Effector memory CD8-positive, alpha-beta T cell (primary cell): ENCODE measurements around the gene RCL1.
"Not testable (repeated sequence)": the region's sequence is repeated elsewhere in the genome, so short reads cannot be mapped to it uniquely, and the experiment has no call there.

Source experiments
- ATAC-seq: fragments of 150-1000 bp; cut with Tn5 transposase; replicated peaks from 2 replicates; pipeline ENCODE4 v1.10.0; 2021; ENCODE audit warnings: mild to moderate bottlenecking, moderate library complexity
- DNase-seq, 3 experiments: peaks; one replicate each; pipeline ENCODE4 v3.0.0; 2021
- H3K27ac Mint-ChIP-seq, 2 donors: one replicate each; pipeline ENCODE4 v1.8.0; 2022; ENCODE audit warnings: mild to moderate bottlenecking in 2 of 2, mixed read lengths in 2 of 2, moderate library complexity in 2 of 2
- H3K27me3 Mint-ChIP-seq, 2 donors: one replicate each; pipeline ENCODE4 v1.8.0; 2022; ENCODE audit warnings: mixed read lengths in 2 of 2
- H3K36me3 Mint-ChIP-seq: one replicate; pipeline ENCODE4 v1.8.0; 2022; ENCODE audit warnings: mild to moderate bottlenecking, moderate library complexity, mixed read lengths; ENCODE audit not compliant: insufficient read depth
- H3K4me1 Mint-ChIP-seq, 2 donors: one replicate each; pipeline ENCODE4 v1.8.0; 2022; ENCODE audit warnings: low read depth in 2 of 2, mixed read lengths in 2 of 2
- H3K4me3 Mint-ChIP-seq, 2 donors: one replicate each; pipeline ENCODE4 v1.8.0; 2022; ENCODE audit warnings: mild to moderate bottlenecking in 2 of 2, mixed read lengths in 2 of 2, moderate library complexity in 2 of 2
- H3K9me3 Mint-ChIP-seq, 2 donors: one replicate each; pipeline ENCODE4 v1.8.0; 2022; ENCODE audit warnings: mixed read lengths in 2 of 2
- total RNA-seq, 9 experiments: gene quantifications; one replicate each; lab custom pipeline; 2026; lab: John Stamatoyannopoulos, UW

Gene RCL1
- total RNA-seq = 24.9 to 73.1 (median 31.4) reads per million in 9 experiments

DNA sequence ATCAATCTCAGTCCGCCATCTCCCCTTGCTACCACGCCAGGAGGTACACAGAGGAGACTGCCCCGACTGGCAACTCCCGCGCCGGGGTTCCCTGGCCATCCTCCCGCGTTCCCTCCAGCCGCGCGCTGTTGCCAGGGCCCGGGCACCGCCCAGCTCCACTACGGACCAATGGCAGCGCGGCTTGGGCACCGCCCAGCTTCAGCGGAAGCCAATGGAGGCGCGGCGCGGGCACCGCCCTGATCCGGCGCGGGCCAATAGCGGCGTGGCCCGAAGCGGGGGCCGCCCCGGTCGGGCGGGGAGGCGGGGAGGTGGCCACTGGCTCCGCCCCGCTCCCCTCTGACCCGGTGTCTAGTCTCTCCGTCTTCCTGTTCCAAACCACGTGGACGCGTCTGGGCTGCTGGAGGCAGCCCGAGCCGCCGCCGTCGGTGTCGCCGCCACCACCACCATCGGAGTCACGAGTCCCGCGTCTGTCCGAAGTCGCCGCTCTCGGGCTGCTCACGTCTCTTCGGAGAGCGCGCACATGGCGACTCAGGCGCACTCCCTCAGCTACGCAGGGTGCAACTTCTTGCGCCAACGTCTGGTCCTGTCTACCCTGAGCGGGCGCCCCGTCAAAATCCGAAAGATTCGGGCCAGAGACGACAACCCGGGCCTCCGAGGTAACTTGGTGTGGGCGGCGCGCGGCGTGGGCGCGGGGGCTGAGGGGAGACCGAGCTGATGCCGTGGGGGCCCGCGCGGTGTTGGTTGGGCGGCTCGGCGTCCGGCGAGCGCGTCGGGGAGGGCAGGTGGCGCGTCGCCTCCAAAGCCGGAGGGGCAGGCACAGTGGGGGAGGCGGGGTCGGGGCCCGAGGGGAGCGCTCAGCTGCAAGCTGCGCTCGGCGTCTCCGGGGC is at the start of gene RCL1:
Gene RCL1 (plus strand): TSS at position 373 of the 887 bp plus-strand sequence. CDS start 148 bp downstream, at position 521.
- Mint-ChIP-seq H3K4me3 (peak within 1 kb of the TSS; percentile 93 to 94), H3K27me3 (no peaks in the 10 kb centered on the region), H3K36me3 (peaks cover 8% of the 10 kb centered on the region), H3K27ac (peak within 1 kb of the TSS; percentile 93 to 99), H3K9me3 (no peaks in the 10 kb centered on the region), H3K4me1 (peaks cover 20 to 36% of the 10 kb centered on the region in 2 donors)
- ATAC-seq (peak; percentile 89), DNase-seq (peak; percentile 96 to 98 (median 96))

DNA sequence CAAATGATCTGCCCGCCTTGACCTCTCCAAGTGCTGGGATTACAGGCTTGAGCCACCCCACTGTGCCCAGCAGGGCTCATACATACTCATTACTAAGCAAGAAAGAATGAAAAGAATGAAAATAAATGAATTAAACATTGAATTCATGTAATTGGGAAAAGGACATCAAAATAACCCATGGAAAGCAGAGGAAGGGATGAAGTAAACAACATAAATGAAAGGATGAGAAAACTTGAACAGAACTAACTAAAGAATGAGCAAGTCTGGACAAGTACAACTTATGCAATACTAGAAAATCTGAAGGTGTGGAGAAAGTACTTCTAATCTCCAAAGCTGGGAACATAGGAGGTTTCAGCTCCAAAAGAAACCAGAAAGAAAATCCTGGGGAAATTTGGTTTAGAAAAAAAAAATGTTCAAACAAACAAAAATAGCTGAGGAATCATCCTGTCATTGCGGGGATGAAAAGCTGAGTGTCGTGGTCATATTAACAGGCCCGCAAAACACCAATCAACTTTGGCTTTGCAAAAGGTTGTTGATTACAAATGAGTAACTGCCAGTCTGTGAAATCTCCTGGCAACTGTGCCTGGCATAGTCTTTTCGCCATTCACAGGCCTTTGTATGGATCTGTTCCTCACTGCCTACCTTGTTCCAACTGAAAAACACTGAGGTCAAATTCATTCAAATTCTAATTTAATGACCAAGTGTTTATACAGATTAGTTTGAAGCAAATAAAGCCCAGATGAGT is 49.4 kb upstream of the RCL1 start:
- Mint-ChIP-seq H3K4me1 (peaks cover 19 to 25% of the 10 kb centered on the region in 2 donors), H3K27me3 (no peaks in the 10 kb centered on the region), H3K9me3 (no peaks in the 10 kb centered on the region), H3K4me3 (peak overlapping the region in 1 of 2 donors; percentile 57), H3K36me3 (peaks cover 3% of the 10 kb centered on the region), H3K27ac (peak overlapping the region in 1 of 2 donors; percentile 32)
- DNase-seq (no peak), ATAC-seq (no peak)

DNA sequence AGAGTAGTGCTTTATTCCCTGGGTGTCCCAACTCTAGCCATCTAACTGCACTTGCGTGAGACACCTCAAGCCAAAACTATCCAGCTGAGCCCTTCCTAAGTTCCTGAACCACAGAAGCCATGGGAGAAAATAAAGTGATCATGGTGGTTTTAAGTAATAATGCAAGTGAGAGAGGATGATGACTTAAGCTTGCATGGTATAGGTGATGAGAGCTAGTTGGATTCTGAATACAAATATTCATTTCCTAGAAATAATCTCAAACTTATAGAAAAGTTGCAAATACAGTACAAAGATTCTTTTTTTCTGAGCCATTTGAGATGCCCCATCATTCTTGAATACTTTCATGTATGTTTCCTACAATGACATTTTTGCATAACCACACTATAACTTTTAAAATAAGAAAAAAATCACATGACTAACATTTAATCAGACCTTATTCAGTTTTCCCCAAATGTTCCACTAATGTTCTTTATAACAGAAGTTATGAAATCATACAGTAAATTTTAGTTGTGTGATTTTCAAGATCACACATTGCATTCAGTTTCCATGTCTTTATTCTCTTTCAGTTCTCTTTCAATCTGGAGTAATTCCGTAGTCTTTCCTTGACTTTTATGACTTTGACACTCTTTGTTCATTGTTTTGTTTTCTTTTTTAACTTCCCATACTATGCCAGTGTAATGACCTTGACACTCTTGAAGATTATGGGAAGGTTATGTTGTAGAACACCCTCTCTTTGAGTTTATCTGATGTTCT is 46.3 kb upstream of the RCL1 start:
- H3K9me3 Mint-ChIP-seq = no peaks in the 10 kb centered on the region
- H3K27ac Mint-ChIP-seq = no peak overlapping the region
- DNase-seq (no peak), ATAC-seq (no peak)
- no peaks in the 10 kb centered on the region for H3K27me3 Mint-ChIP-seq
- peaks cover 4 to 9% of the 10 kb centered on the region in 2 donors for H3K4me1 Mint-ChIP-seq
- H3K36me3 Mint-ChIP-seq = no peaks in the 10 kb centered on the region
- H3K4me3 Mint-ChIP-seq = no peak overlapping the region

GRCh38 chr9:4748612-4749011 is 44.1 kb upstream of the RCL1 start:
- H3K36me3 Mint-ChIP-seq = no peaks in the 10 kb centered on the region
- ATAC-seq = no peak
- no peaks in the 10 kb centered on the region for H3K27me3 Mint-ChIP-seq
- no peaks in the 10 kb centered on the region for H3K9me3 Mint-ChIP-seq
- H3K4me1 Mint-ChIP-seq = peaks cover 0 to 4% of the 10 kb centered on the region in 2 donors
- no peak overlapping the region for H3K27ac Mint-ChIP-seq
- H3K4me3 Mint-ChIP-seq = no peak overlapping the region
- DNase-seq = no peak

DNA sequence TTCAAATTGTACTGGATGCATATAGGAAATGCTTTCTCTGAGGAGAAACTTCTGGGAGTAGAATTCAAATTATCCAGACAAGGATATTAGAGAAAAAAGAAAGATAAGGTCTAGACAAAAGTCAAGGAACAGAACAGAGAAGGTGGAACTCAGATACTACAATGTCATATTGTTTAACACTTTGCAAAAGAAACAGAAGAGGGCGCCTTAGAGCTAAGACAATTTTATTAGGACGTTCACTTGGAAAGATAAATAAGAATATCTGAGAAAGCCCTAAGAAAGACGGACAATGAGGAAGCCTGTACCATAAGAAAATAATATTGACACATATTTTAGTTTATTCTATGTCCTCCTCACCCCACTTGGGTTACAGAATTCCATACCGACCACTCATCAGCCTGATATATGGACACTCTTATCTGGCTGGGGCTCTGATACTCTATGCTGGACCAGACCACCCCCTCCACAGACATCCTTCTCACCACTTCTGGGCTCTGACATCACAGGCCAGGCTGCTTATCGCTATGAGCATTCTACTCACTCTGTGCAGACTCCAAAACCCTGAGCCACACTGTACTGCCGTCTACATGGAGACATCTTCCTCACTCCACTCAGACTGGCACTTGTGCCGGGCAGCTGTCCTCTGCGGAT is 42.6 kb upstream of the RCL1 start:
- peak; percentile 66 for ATAC-seq
- no peaks in the 10 kb centered on the region for H3K9me3 Mint-ChIP-seq
- no peaks in the 10 kb centered on the region for H3K4me1 Mint-ChIP-seq
- peak in 2 of 3 experiments; percentile 14 to 17 for DNase-seq
- H3K27ac Mint-ChIP-seq = no peak overlapping the region
- no peaks in the 10 kb centered on the region for H3K36me3 Mint-ChIP-seq
- no peak overlapping the region for H3K4me3 Mint-ChIP-seq
- no peaks in the 10 kb centered on the region for H3K27me3 Mint-ChIP-seq

DNA sequence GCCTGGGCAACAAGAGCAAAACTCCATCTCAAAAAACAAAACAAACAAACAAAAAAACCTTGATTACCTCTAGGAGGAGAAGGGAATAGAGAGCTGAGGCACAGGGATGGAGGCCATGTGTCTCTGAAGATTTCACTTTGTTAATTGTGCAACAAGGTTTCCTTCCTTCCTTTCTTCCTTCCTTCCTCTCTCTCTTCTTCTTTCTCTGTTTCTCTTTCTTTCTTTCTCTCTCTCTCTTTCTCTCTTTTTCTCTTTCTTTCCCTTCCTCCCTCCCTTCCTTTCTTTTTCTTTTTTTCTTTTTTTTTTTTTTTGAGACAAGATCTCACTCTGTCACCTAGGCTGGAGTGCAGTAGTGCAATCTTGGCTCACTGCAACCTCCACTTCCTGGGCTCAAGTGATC is 38.2 kb upstream of the RCL1 start:
- not testable (repeated sequence) for H3K9me3 Mint-ChIP-seq, H3K4me1 Mint-ChIP-seq, DNase-seq, H3K36me3 Mint-ChIP-seq, H3K4me3 Mint-ChIP-seq, H3K27me3 Mint-ChIP-seq, H3K27ac Mint-ChIP-seq, ATAC-seq

DNA sequence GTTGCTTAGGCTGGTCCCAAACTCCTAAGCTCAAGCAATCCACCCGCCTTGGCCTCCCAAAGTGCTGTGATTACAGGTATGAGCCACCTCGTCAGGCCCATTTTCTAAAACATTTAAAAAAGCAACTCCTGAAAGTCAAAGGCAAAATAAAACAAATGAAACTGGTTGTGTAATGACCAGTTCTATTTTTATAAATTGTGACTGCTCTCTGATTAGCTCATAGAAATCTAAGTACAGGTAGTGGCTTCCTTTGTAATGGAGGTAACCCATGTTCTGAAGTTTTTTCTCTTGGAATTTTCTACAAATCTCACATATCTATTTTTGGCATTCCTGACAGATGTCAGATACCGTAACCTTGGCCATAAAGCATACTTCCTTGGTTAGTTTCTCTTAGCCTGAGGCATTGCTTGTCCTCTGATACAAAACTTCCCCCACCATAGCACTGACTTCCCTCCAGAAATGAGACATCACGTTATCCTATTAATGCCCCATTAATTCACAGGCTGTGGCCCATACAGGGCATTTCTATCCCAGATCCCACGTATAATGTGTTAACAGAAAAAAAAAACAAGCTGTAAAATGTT is 37.6 kb upstream of the RCL1 start:
- no peaks in the 10 kb centered on the region for H3K27me3 Mint-ChIP-seq
- DNase-seq (no peak), ATAC-seq (no peak)
- peaks cover 1 to 6% of the 10 kb centered on the region in 2 donors for H3K4me1 Mint-ChIP-seq
- H3K36me3 Mint-ChIP-seq = no peaks in the 10 kb centered on the region
- no peaks in the 10 kb centered on the region for H3K9me3 Mint-ChIP-seq
- no peak overlapping the region for H3K4me3 Mint-ChIP-seq
- H3K27ac Mint-ChIP-seq = no peak overlapping the region

GRCh38 chr9:4756420-4756819 is 36.3 kb upstream of the RCL1 start:
- peaks cover 0 to 6% of the 10 kb centered on the region in 2 donors for H3K27me3 Mint-ChIP-seq
- H3K27ac Mint-ChIP-seq = no peak overlapping the region
- H3K4me1 Mint-ChIP-seq = peaks cover 1 to 6% of the 10 kb centered on the region in 2 donors
- H3K36me3 Mint-ChIP-seq = no peaks in the 10 kb centered on the region
- no peaks in the 10 kb centered on the region for H3K9me3 Mint-ChIP-seq
- DNase-seq (no peak), ATAC-seq (no peak)
- no peak overlapping the region for H3K4me3 Mint-ChIP-seq

DNA sequence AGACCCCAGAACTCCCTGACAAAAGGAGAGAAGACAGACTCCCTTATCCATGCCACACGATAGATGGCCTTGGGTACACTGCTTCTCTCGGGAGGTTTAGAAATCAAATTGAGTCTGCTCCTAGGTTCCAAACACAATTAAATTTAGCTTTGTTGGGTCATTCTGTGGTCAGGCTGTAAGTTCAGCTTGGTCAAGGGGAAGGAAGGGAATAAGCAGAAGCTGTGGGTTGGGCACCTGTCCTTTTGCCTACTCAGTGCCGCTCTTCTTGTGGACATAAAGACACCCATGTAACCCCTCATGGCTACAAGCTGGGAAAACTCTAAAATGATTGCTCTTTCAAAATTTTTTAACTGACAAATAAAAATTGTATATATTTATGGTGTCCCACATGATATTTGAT is 32.6 kb upstream of the RCL1 start:
- Mint-ChIP-seq H3K4me1 (peaks cover 6 to 12% of the 10 kb centered on the region in 2 donors), H3K27ac (no peak overlapping the region)

GRCh38 chr9:4762108-4762885 is 30.4 kb upstream of the RCL1 start:
- H3K36me3 Mint-ChIP-seq = no peaks in the 10 kb centered on the region
- no peaks in the 10 kb centered on the region for H3K9me3 Mint-ChIP-seq
- peak; percentile 72 to 77 (median 75) for DNase-seq
- peak; percentile 83 for ATAC-seq
- peaks cover 6 to 12% of the 10 kb centered on the region in 2 donors for H3K4me1 Mint-ChIP-seq
- peaks cover 0 to 11% of the 10 kb centered on the region in 2 donors for H3K27me3 Mint-ChIP-seq
- H3K27ac Mint-ChIP-seq = no peak overlapping the region
- H3K4me3 Mint-ChIP-seq = peak overlapping the region in 1 of 2 donors; percentile 28

More for the DNA sequence above, 32.6 kb upstream of the RCL1 start:
- Mint-ChIP-seq H3K27me3 (peaks cover 0 to 11% of the 10 kb centered on the region in 2 donors), H3K4me3 (no peak overlapping the region), H3K9me3 (no peaks in the 10 kb centered on the region), H3K36me3 (no peaks in the 10 kb centered on the region)
- DNase-seq = no peak
- ATAC-seq = no peak

DNA sequence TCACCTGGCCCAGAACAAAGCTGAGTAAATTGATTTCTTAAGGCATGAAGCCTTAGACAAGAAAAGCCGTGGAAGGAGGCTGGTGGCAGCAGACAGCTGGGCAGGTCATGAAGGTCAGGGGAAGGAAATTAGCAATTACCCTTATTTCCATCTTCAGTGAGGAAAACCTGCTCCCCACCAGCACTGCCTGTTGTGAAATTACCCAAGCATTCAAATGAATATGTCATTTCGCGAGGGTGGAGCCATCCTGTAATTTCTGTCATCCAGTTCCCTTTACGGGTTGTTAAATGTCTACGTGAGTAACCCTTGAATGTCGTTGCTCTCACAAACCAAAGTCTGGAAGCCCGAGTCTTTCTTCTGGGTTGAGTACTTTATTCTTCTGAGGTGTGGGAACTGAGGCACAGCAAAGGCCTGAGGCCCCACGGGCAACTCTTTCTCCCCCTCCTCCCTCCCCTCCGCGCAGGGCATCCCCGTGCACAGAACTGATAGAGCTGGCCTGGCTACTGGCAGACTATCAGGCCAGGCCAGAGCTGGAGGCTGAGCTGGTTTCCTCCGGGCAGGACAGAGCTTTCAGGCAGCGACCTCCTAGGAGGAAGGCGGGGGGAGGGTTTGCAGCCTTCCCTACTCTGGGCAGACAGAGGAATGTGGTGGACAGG is 29.7 kb upstream of the RCL1 start:
- peaks cover 6 to 12% of the 10 kb centered on the region in 2 donors for H3K4me1 Mint-ChIP-seq
- DNase-seq = no peak
- peaks cover 0 to 11% of the 10 kb centered on the region in 2 donors for H3K27me3 Mint-ChIP-seq
- peak overlapping the region in 1 of 2 donors; percentile 28 for H3K4me3 Mint-ChIP-seq
- no peaks in the 10 kb centered on the region for H3K9me3 Mint-ChIP-seq
- no peak overlapping the region for H3K27ac Mint-ChIP-seq
- no peaks in the 10 kb centered on the region for H3K36me3 Mint-ChIP-seq
- peak; percentile 12 for ATAC-seq
